ENCODE measurements around the gene B3GAT3. TPM values are rescaled to one million over a fixed set of nuclear protein-coding genes. Genes with fewer than 3 reads are reported as not detected.
A peak's percentile ranks its signal among the peaks of the same experiment; 100 is the strongest.

The B3GAT3 gene
- total RNA-seq, 2 donors from 2014 or later = 27.5 to 30.3 TPM

GRCh38 chr11:62604460-62605120 lies 17.2 kb downstream of the B3GAT3 start:
- no peaks in the 10 kb centered on the region for H3K9me3 ChIP-seq
- no peak for TF ChIP-seq CTCF (IDR thresholded peaks at IDR 0.05)
- ATAC-seq (ENCODE audit: insufficient number of reproducible peaks, low FRiP score, low read depth) = no peak
- H3K27ac ChIP-seq = peak overlapping the region in 1 of 2 donors; percentile 3
- no peaks in the 10 kb centered on the region for H3K27me3 ChIP-seq (replicated peaks; ENCODE audit: insufficient read depth)
- peaks cover 28% of the 10 kb centered on the region for H3K36me3 ChIP-seq
- peaks cover 10 to 27% of the 10 kb centered on the region in 2 donors for H3K4me1 ChIP-seq (ENCODE audit: control insufficient read depth in 1 of 2, low read depth in 2 of 2)
- no peak overlapping the region for H3K4me3 ChIP-seq
- DNase-seq (ENCODE audit: low spot score) = no peak

- no peak for DNase-seq (ENCODE audit: low spot score)
- no peak for ATAC-seq (ENCODE audit: insufficient number of reproducible peaks, low FRiP score, low read depth)
- Histone ChIP-seq H3K27me3 (replicated peaks; ENCODE audit: insufficient read depth) (no peaks in the 10 kb centered on the region), H3K27ac (peak overlapping the region; percentile 98 to 99), H3K4me1 (ENCODE audit: control insufficient read depth in 1 of 2, low read depth in 2 of 2) (peaks cover 16 to 33% of the 10 kb centered on the region in 2 donors), H3K9me3 (no peaks in the 10 kb centered on the region), H3K4me3 (no peak overlapping the region), H3K36me3 (peaks cover 24% of the 10 kb centered on the region)
- no peak for TF ChIP-seq CTCF (IDR thresholded peaks at IDR 0.05)
Measured at GRCh38 chr11:62603776-62604299, 17.9 kb downstream of the B3GAT3 start.

- Histone ChIP-seq H3K9me3 (no peaks in the 10 kb centered on the region), H3K27me3 (replicated peaks; ENCODE audit: insufficient read depth) (no peaks in the 10 kb centered on the region), H3K27ac (peak overlapping the region; percentile 98 to 99), H3K36me3 (peaks cover 24% of the 10 kb centered on the region), H3K4me3 (peak overlapping the region; percentile 98), H3K4me1 (ENCODE audit: control insufficient read depth in 1 of 2, low read depth in 2 of 2) (peaks cover 20 to 40% of the 10 kb centered on the region in 2 donors)
- DNase-seq (ENCODE audit: low spot score) (no peak), ATAC-seq (ENCODE audit: insufficient number of reproducible peaks, low FRiP score, low read depth) (no peak)
- no peak for TF ChIP-seq CTCF (IDR thresholded peaks at IDR 0.05)
Measured at GRCh38 chr11:62603072-62603408, 18.7 kb downstream of the B3GAT3 start.

GRCh38 chr11:62602141-62603071 lies 19.4 kb downstream of the B3GAT3 start:
- H3K4me1 ChIP-seq (ENCODE audit: control insufficient read depth in 1 of 2, low read depth in 2 of 2) = peaks cover 20 to 40% of the 10 kb centered on the region in 2 donors
- ATAC-seq (ENCODE audit: insufficient number of reproducible peaks, low FRiP score, low read depth) = peak; percentile 40

More at GRCh38 chr11:62602141-62603071, 19.4 kb downstream of the B3GAT3 start:
- Histone ChIP-seq H3K9me3 (no peaks in the 10 kb centered on the region), H3K4me3 (peak overlapping the region; percentile 98), H3K27me3 (replicated peaks; ENCODE audit: insufficient read depth) (no peaks in the 10 kb centered on the region), H3K36me3 (peaks cover 29% of the 10 kb centered on the region), H3K27ac (peak overlapping the region; percentile 98 to 99)
- DNase-seq (ENCODE audit: low spot score) = no peak
- no peak for TF ChIP-seq CTCF (IDR thresholded peaks at IDR 0.05)

Data from thoracic aorta (tissue), 2 donors.